HG03354 (cell line): Measurements from ENCODE around the gene DOCK10.

Experiments used
- ATAC-seq: cut with Tn5 transposase; IDR thresholded peaks from one replicate; pipeline ENCODE4 v1.9.1; 2021; ENCODE audit warnings: mild to moderate bottlenecking; ENCODE audit not compliant: unreplicated experiment, poor library complexity, severe bottlenecking

Gene DOCK10

DNA sequence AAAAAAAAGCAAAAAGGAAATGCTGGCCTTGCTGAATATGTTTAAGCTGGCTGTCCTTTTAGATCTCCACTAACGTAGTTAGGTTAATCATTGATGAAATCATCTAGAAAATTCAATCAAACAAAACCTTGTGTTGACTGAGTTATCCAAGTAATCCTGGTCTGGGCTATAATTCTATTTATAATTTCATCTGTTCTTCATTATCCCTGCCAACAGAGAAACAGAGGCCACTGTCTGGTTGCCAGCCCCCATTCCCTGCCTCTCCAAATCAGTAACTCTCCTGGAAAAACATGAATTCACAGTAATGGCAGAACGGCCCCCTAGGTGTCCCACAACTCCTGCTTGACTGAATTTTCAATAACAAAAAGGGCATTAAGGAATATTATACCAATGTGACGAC, 24.6 kb downstream of the DOCK10 start:
- no peak for ATAC-seq

DNA sequence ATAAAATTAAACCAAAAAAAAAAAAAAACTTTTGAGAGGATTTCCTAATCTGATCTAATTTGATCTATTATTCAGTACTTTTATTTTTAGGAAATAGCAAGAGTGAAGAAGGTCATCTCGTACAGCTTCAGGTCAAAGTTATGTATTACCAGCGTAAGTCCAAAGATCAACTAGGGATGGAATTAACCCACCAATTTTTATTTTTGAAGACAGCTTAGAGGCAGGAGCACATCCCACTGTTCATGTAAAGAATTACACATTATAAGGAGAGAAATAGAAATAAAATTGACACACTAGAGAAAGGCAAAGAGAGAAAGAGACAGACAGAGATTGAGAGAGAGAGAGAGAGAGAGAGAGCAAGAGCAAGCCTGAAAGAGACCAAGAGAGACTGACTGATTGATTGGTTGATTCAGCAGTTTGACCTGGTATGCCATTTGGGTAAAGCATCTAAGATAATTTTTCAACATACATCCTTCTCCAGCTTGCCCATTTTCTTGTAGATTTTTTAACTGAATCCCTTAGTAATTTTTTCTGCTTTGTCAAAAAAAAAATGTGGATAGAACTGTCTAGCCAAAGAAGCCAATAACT, 25.1 kb downstream of the DOCK10 start:
- ATAC-seq: no peak

DNA sequence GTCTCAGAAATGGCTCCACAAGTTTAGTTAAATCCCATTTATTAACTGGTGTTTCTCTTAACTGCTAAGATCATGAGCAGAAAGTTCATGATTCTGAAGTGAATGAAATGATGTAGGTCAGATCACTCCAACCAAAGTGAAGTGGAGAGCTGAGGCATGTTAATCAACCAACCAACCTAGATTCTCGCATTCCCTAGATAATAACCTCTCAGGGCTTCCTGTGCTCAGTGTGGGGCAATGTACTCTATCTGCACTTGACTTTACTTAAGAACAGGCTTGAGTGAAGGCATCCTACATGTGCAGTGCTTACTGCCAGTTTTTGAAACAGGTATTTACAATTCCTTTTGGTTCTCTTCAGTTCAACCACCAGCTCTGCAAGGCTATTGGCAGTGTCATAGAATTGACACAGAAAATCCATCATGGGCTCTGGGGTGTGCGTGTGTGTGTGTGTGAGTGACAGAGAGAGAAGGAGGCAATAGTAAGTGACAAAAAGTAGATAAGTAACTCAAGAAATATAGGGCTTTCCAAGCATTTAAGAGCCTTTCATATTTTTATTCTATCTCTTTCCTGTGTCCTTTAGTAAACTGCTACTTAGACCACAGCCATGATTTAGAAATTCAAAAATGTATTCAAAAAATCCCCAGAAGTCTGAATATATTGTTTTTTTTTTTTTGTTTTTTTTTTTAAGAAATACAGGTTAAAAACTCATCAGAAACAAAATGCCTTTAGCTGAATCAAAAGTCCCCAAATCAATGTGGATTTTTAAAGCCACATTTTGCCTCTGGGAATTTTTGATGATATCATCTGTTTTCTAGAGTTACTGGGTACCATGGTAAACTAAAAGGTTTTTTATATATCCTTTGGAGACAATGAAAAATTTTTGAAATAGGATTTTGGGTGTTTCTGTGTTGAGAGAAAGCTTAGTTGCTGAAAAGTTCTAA, 28.6 kb downstream of the DOCK10 start:
- no peak for ATAC-seq

DNA sequence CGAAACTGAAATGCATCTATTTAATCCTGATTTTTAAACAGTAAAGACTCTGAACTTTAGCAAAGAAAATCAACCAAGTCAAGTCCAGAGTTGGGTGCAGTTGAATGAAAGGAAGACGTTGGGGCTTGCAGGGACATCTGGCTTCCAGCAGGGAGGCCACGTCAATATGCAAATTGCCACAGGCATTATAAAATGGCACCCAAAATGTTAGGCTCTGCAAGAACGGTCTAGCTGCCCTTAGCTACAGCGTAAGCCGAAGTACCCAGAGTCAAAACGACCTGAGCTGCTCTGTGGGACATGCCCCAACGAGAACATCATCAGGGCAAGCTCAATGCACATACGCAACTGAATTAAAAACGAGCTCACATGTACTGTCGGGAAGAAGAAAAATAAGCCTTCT, 30.7 kb downstream of the DOCK10 start:
- ATAC-seq: no peak

DNA sequence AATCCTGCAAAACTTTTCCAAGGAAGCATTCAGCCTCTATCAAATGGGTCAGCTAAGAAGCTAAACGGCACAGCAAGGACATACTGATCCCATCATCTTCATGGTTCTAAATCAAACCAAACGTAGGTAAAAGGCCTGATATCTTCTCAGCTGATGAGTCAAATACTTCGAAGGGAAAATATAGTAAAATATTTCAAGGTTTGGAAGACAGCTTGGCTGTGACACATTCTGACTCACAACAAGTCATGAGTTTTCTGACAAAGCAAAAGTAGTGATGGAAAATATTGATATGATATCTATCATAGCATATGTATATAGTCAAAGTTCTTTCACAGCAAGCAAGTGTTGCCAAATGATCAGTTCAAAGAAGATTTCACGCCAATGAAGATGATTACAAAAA, 31.5 kb downstream of the DOCK10 start:
- no peak for ATAC-seq

DNA sequence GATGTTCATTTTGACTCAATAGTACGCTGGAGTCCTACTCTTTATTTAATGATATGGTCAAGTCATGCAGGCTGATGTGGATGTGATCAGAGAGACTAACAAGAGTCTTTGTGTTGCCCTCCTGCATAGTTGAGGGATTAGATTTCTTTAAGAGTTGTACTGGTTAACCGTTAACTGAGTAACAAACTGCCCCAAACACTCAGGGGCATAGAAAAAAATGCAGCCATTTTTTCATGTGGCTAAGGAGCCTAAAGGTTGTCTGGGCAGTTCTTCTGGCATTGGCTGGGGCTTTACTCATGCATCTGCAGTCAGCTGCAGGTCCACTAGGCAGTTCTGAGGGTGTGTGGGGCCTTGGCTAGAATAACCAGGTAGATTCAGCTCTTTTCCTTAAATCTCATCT, 32.5 kb downstream of the DOCK10 start:
- ATAC-seq: no peak

DNA sequence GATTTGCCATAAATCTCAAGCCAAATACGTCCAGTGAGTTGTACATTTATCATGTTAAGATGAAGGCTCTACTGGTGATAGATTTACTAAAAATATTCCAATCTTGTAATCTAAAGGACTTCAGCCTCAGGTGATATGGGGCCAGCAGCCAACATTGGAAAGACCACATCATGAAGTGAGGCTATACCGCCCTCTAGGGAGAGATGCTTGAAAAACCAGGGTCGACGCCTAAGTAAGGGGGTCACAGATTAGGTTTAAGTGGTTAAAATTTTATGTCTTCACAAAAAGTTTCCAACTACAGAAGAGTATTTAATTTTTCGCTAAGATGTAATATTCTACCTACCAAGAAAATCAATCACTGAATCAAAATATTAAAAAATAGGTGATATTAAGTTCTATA, 33.3 kb downstream of the DOCK10 start:
- ATAC-seq: peak; percentile 44

DNA sequence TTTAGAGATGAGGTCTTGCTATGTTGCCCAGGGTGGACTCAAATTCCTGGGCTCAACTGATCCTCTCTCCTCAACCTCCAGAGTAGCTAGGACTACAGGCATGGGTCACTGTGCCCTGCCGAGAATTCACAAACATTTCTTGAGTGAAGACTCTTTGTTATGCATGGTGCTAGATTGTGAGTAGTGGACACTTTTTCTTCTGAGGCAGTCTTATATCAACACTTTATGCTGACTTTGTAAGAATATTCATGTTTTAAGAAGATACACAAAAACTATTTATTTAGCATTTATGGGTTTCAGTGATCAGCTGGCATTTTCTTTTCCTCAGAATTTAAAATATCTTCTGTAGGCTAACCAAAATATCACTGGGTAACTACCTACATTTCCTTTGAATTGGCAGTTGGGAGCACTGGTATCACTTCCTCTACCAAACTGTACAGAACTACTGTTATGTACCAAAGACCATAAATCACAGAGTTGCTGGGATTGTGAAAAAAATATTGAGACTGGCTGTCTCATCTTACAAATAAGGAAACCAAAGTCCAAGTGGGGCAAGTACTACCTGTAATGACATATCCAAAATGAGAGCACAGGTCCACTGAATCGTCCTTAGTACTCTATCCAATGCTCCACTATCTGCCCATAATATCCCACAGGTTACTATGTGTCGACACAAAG, 34.0 kb downstream of the DOCK10 start:
- peak; percentile 53 for ATAC-seq

DNA sequence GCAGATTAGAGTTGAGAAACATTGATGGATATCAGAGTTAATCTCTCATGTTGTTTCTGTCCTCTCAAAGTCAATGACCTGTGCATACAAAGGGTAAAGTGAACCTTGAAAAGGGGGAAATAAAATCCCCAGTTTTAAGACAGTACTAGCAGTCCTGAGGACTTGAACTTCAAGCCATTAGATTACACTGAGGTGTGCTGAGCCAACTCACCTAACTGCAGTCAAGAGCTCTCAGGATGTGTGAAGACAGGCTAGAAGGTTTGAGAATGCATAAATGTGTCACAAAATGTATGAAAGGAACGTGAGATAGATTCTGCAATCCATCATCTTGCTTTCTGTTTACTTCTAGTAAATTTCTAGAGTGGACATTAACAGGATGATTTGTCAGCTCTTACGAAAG, 35.5 kb downstream of the DOCK10 start:
- no peak for ATAC-seq

DNA sequence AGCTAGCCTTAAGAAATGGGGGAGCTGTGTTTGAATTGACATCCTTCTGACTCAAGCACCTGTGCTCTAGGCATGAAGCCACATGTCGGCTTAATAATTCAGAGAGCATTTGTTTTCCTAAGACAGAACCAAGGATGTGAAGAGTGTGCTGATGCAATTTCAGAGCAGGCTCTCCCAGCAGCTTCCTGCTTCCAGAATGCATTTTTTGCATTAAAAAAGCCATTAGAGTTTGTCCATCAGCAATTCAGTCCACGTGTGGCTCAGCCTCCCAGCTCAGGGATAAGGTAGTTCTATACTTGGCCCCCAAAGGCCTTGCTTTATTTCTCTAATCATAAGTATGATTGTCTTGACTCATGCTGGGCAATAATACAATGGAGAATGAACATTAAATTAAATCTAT, 37.7 kb downstream of the DOCK10 start:
- ATAC-seq: no peak

DNA sequence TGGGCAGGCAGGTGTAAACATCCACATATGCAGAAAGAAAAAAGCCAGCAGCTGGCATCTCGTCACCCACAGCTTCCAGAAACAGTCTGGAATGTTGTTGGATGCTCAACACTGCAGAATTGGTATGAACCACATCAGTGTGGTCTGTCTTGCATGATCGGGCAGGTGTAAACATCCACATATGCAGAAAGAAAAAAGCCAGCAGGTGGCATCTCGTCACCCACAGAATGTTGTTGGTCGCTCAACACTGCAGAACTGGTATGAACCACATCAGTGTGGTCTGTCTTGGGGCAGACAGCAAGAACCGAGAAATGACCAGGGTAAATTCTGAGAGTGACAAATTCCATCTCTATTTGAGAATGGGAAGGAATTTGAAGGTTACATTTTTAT, 39.6 kb downstream of the DOCK10 start:
- peak; percentile 93 for ATAC-seq

DNA sequence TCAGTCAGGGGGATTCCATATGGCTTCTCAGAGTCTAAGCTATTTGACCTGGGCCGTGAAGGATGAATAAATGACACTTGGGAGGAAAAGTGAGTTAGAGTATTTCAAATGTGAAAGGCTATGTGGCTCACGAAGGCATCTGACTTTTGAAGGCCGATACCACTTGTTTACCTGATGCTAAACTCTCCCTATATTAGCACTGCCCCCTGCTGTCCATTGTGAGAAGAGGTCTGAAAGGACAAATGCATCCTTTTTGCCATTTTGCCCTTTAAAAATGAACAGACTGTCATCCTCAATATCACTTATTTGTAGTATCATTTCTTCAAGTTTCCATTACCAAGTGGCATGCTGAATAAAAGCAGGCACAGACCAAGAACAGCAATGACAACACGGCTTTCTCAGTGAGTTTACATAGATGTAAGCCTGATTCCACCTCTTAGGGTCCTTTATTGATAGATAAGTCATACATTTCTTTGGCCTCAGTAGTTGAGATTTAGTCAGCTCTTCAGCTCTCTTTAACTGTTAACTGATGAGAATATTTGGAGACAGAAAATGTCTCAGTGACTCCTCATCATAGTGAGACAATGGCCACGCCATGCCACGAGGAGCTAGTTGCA, 40.1 kb downstream of the DOCK10 start:
- peak; percentile 68 for ATAC-seq

DNA sequence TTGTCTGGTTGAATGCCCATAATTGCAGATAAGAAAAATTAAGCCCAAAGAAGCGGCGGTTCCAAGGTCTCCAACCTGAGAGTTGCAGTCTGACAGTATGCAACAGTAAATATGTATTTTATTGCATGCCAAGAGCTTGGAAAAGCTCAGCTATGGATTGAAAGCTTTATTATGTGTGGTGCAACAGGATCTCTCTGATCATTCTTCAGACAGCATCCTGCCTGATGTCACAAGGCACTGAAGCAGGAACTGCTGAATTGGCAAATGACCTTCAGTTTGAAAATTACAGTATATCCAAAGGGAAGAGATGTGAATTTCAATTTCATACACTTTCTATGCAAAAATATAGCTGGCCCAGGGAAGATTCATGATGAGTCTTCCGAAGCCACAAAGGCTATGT, 42.5 kb downstream of the DOCK10 start:
- ATAC-seq: no peak

DNA sequence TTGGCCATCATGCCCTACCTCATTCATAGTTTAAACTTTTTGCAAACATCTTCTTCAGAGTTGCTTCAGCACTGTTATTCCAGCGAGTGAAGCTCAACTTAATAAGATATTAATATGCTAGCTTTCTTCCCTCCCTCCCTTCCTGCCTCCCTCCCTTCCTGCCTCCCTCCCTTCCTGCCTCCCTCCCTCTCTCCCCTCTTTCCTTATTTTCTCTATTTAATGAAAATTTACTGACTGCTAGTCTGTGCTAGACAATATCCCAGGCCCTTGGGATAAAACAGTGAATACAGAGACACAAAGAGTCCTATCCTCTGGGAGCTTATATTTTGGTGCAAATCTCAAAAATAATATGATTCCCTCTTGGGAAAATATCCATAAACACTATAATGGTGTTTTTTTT, 42.9 kb downstream of the DOCK10 start:
- no peak for ATAC-seq

DNA sequence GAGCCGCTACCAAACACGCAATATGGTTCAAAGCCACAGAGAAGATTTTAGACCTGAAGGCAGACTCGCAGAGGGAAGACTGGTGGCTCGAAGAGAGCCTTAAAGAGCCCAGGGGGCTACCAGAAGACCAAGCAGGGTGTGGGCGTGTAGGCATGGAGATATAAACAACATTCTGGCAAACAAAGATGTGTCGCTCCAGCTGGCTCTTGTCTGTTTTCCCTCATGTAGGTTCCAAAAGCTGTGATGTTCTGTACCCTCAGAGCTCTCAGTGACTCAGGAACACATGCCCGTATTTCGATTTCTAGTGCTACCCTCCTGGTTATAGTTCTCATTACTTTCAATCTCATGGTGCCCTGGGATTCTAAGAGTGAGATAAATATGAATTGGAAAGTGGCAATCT, 44.5 kb downstream of the DOCK10 start:
- no peak for ATAC-seq

DNA sequence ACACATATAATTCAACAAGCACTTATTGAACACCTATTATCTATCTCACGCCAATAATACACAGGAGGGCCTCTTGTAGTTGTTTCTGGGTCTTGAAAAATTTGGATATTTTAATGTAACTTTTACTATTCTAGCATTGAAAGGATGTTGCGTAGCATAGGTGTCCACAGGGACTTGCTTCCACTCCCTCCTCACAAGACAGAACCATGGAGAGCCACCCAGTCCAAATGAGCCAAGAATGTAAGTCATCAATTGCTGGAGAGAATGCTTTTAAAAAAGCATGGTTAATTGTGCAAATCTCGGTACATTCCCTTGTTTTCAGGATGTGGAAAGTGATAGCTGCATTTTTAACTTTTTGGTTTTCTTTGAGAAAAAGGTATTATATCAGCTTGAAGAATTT, 46.8 kb downstream of the DOCK10 start:
- no peak for ATAC-seq

DNA sequence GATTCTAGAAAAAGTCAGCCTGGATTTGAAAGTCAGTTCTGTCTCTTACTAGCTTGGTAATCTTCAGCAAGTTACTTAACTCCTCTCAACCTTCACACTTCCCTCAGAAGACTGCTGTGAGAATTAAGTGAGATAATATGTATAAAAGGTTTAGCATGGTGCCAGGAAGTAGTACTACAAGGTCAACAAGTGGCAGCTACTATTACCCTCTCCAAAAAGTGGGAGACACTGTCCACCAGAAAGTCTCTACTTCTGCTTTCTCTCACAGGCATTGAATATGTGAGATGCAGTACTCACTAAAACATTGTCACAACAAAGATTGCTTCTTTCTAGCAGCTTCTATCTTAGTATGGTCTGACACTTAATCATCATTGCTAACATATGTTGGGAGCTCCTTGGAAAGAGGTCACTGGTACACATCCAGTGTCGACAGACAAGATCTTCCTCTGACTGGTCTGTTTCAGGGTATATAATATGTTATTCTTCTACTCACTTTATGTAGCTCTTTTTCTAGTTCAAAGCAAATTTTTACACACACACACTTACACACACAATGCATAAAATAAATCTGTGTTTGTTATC, 47.9 kb downstream of the DOCK10 start:
- ATAC-seq: no peak

DNA sequence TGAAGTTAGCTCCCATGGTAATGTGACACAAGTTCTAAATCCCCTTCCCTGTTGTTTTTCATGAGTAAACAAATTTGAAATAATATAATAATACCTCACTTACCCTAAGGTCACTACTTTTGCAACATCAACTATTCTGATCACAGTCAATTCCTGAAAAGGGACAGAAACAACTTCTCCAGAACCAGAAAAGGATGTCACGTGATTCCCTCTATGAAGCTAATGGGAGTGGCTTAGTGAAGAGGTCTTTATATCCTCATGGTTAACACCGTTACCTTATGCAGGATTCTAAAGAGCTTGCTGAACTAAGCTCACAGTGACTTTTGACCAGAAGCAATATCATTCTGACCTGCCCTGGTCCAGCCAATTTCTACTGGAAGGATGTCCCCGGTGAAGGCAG, 51.6 kb downstream of the DOCK10 start:
- no peak for ATAC-seq

DNA sequence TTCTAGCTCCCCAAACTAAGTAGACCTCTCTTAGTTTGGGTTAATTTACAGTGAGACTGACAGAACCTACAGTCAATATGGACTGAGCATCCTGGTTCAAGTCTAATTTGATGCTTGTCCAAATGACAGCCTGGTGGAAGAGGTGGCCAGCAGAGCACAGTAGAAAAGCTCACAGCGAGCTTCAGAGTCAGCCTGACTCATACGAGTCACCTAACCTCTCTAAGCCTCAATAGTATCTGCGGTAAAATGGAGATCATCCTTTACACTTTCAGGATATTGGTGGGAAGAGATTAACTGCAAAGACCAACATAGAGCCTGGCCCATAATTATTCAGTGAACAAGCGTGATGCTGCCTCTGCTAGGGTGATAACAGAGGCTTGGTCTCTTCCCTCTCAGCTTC, 54.5 kb downstream of the DOCK10 start:
- no peak for ATAC-seq

DNA sequence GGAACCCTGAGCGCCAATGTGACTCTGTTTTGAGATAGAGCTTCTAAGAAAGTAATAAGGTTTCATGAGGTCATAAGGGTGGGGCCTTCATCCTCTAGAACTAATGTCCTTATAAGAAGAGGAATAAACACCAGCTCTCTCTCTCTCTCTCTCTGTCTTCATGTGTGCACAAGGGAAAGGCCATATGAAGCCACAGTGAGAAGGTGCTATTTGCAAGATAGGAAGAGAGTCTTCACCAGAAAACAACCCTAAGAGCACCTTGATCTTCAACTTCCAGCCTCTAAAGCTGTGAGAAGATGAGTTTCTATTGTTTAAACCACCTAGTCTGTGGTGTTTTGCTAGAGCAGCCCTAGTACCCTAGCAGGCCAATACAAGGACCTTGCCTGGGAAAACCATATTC, 55.8 kb downstream of the DOCK10 start:
- no peak for ATAC-seq
